ENCODE results near the gene ZNF579. TPM values are rescaled to one million over a fixed set of nuclear protein-coding genes. Genes with fewer than 3 reads are reported as not detected.

The ZNF579 gene
- total RNA-seq, 1 donor from 2014 or later, result 3.4 TPM

DNA sequence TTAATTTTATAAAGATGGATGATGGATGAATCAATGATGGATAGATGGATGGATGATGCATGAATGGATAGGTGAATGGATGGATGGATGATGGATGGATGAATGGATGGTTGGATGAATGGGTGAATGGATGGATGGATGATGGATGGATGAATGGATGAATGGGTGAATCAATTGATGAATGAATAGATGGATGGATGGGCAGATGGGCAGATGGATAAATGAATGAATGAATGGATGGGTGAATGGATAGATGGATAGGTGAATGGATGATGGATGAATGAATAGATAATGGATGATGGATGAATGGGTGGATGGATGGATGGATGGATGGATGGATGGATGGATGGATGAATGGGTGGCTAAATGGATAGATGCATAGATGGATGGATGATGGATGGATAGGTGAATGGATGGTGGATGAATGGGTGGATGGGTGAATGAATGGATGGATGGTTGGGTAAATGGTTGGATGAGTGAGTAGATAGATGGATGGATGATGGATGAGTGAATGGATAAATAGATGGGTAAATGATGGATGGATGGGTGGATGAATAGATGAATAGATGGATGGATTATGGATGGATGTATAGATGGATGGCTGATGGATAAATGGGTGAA lies 12.8 kb downstream of the ZNF579 start:
- ATAC-seq, result no peak

DNA sequence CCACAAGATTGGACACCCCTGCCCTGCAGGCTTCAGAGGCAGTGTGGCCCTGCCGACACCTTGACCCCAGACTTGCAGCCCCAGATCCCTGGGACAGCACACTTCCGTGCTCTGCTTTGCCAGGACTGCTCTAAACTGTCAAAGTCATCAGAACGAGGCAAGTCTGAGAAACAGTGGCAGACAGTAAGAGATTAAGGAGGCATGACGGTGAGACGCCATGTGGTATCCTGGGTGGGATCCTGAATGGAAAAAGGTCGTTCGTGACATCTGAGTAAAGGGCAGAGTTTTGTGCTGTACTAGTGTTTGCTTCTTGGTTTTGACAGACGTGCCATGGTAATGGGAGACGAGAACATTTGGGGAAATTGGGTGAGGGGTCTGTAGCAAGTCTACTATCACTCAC lies 13.8 kb downstream of the ZNF579 start:
- ATAC-seq, result no peak

GRCh38 chr19:55563261-55563690 lies 17.4 kb downstream of the ZNF579 start:
- ATAC-seq, result peak; percentile 18

- no peak for ATAC-seq
Measured at GRCh38 chr19:55559684-55560083, 21.0 kb downstream of the ZNF579 start.

- no peak for ATAC-seq
Measured at GRCh38 chr19:55554741-55555152, 25.9 kb downstream of the ZNF579 start.

- no peak for ATAC-seq
Measured at GRCh38 chr19:55554302-55554701, 26.3 kb downstream of the ZNF579 start.

DNA sequence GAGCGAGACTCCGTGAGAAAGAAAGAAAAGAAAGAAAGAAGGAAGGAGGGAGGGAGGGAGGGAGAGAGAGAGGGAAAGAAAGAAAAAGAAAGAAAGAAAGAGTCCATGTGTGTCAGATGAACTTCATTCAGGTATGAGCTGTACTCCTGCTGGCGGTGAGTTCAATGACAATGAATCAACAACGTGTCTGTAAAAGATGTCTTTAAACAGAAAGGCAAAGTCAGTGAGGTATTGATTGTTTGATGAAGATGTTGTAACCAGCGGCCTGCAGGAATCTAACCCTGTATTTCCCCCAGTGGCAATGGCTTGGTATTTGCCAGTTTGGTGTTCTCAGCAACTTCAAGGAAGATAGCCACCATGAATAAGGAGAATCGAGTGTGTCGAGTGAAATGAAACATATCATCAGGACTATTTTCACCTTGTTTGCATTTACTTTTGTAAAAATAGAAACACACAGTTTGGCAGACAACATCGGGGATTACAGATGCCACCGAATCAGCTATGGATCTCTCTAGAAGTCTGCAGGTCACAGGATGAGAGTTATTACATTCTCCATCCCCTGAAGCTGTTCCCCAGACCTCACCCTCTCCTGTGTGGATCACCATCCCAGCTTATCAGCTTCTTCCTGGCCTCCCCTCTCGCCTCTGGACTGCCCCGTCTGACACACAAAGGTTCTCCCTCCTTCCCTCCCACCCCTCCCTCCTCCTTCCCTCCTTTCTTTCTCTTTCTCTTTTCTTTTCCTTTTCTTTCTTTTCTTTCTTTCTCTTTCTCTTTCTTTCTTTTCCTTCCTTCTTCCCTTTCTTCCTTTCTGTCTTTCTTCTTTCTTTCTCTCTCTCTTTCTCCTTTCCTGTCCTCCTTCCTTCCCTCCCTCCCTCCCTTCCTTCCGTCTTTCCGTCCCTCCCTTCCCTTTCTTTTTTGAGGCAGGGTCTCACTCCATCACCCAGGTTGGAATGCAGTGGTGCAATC lies 27.1 kb downstream of the ZNF579 start:
- no peak for ATAC-seq

DNA sequence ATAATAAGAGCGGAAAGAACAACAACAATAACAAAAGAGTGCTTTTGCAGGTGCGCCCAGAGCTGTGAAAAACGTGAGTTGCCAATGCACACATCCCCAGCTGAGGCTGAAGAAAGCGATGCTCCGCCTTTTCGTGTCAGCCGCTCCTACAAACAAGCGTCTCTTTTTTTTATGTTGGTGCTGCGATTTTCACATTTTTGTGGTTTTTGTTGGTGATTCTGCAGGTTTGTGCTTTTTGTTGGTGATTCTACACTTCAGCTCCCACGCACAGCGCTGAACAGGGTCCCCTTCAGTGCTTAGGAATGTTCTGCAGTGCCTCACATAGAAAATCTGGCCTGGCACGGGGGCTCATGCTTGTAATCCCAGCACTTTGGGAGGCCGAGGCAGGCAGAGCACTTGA lies 28.0 kb downstream of the ZNF579 start:
- no peak for ATAC-seq

DNA sequence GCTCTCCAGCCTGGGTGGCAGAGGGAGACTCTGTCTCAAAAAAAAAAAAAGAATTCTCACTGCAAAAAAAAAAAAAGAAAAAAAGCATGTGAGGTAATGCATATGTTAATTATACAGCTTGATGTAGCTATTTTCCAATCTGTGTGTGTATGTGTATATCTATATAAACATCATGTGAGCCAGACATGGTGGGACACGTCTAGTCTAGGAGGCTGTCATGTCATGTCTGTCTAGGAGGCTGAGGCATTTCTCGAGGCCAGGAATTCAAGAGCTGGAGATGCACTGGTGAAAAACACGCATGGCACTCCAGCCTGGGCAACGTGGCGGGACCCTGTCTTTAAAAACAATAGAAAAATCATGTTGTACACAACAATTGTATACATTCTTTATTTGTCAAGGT lies 28.4 kb downstream of the ZNF579 start:
- no peak for ATAC-seq

DNA sequence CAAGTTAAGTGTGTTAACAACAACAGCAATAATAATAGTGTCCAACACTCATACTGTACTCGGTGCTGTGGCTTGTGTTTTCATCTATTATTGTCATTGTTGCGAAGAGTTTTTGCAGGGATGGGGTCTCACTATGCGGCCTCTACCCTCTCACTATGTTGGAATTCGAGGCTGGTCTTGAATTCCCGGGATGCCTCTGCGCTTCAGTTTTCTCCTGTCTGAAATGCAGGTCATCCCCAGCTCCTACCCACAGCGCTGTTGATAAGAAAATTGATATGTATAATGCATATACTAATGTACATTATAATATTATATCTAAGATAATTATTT lies 30.4 kb downstream of the ZNF579 start:
- no peak for ATAC-seq

DNA sequence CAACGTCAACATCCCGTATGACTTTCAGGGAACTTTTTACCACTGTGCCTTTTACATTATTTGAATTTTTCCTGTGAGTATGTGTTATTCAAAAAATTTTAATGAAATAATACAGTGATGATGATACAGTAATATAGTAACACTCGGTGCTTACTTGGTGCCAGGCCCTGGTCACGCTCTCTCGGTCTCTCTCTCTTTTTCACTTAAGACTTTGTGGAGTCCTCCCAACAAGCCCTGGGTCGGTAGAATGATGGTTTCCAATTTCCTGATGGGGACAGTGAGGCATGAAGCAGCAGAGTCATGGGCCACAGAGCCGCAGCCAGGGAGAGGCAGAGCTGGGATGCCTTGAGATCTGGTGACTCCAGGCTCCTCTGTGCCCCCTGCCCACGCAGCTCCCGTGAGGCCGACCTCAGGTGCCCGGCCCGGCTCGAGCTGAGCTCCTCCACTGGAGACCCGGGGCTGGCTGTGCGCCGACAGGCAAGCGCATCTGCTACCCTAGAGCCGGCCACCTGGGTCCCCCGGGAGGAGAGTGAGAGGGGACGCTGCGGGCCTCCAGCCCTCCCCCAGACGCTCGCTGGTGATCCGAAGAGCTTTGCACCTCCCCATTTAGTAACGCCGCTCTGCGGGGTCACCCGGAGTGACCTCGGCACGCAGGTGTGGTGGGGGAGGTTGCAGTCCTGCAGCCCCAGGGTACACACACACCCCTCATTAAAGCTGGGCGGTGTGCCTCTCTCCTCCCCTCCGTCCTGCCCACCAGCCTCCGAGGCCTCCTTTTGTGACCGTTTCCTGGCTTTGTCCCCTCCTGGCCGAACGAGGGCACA lies 30.9 kb downstream of the ZNF579 start:
- peak; percentile 12 for ATAC-seq

DNA sequence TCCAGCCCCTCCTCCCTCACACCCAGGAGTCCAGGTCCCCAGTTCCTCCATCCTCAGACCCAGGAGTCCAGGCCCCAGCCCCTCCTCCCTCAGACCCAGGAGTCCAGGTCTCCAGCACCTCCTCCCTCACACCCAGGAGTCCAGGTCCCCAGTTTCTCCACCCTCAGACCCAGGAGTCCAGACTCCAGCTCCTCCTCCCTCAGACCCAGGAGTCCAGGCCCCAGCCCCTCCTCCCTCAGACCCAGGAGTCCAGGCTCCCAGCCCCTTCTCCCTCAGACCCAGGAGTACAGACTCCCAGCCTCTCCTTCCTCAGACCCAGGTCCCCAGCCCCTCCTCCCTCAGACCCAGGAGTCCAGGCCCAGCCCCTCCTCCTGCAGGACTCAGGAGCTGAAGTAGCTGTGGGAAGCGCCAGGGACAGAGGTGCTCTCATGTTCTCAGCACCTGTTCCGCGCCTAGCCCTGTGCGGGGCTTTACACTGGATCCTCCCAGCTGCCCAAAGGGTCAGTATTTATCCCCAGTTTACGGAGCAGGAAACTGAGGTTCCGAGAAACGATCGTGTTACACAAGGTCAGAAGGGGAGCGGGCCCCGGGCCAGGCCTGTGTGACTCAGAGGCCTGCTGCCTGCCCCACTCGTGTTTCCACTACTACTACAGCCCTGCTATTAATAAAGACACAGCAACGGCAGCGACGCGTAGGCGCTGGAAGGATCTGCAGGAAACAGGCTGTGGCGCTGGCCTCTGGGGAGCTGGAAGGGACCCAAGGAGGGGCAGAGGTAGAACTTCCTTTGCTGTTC lies 33.6 kb downstream of the ZNF579 start:
- peak; percentile 90 for ATAC-seq

DNA sequence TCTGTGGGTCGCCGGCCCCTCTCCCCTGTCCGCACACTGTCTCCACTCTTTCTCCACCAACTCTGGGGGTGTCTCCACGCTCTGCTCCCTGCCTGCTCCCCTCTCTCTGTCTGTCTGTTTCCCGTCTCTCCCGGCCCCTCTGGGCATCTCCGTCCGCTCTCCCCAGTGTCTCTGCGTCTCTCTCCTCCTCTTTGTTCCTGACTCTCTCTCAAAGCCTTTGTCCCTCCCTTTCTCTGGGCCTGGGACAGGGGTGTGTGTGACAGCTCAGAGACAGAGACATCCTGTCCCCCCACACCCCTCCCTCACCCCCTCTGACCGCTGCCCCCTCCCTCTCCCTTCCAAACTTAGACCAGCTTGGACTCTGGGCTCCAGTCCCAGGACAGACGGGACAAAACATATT lies 34.6 kb downstream of the ZNF579 start:
- ATAC-seq, result no peak

- ATAC-seq, result no peak
Measured at GRCh38 chr19:55545443-55545842, 35.2 kb downstream of the ZNF579 start, which contains the start of gene SBK3. TSS of gene SBK3 (minus strand) at chr19:55545543. CDS start at chr19:55545543, 0 bp downstream.

DNA sequence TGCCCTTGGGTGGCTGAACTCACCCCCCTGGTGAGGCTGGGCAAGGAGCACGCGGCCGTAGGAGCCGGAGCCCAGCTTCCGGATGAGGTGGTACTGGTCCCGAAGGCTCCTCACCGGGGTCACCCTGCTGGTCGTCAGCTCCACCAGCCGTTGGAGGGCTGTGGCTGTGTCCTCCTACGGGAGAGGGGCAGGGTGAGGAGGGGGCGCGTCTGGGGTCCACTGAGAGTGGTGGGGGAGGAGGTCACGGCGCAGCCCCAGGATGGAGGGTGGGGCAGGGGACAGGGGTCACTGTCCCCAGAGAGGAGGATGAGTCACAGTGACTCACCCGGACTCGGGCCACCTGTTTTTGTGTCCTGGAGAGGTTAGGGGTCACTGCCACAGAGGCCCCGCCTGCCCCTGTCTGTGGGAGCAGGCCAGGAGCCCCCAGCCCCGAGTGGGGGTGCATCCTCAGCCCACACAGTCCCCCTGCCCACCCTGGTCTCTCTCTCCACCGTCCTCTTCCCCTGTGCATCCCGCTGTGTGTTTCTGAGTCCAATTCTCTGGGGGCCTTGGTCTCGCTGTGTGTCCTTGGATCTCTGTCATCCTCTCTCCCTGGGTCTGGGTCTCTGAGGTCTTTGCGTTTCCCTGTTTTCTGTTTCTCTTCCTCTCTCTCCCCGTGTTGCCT lies 35.7 kb downstream of the ZNF579 start:
- ATAC-seq, result peak; percentile 20

- ATAC-seq, result no peak
Measured at GRCh38 chr19:55544014-55544413, 36.6 kb downstream of the ZNF579 start.

GRCh38 chr19:55543567-55543966 lies 37.1 kb downstream of the ZNF579 start:
- no peak for ATAC-seq

DNA sequence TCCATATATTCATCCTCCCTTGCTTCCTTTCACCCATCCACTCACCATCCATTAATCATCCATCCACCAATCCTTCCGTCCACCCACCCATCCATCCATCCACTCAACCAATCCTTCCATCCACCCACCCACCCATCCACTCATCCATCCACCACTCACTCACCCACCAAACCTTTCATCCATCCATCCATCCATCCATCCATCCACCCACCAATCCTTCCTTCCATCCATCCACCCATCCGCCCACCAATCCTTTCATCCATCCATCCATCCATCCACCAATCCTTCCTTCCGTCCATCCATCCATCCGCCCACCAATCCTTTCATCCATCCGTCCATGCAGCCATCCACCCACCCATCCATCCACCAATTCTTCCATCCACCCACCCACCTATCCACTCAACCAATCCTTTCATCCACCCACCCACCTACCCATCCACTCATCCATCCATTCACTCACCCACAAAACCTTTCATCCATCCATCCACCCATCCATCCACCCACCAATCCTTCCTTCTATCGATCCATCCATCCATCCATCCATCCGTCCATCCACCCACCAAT lies 38.3 kb downstream of the ZNF579 start:
- no peak for ATAC-seq

DNA sequence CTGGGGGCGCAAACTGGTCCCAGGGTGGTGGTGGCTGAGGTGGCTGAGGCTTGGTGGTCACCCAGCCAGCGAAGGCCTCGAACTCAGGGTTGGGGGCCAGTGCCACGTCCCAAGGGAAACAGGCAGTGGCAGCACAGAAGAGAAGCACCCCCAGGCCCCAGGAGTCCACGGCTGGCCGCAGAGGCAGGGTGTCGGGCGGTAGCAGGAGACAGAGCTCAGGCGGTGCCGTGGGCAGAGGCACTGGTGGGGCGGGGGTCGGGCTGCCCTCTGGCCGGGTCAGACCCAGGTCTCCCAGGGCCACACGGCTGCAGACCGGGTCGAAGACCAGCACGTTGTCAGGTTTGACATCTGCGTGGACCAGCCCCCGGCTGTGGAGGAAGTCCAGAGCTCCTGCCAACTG lies 39.6 kb downstream of the ZNF579 start:
- ATAC-seq, result no peak

DNA sequence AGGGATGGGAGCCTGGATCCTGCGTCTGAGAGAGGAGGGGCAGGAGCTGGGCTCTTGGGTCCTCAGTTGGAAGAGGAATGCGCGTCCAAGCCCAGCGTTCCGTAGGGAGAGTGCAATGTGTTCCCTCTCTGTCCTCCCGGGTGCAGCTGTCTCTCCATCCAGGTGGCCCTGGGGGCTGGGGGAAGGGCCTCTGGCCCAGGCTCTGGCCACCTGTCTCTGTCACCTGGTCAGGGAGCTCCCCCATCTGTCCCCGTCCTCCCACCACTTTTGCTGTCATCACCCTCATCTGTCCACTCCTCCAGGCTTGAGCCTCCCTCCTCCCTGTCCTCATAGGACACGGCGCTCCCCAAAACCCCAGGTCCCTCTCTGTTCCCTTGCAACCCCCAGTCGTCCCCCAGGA lies 40.0 kb downstream of the ZNF579 start:
- no peak for ATAC-seq

All from esophagus mucosa (tissue), 1 donor.